ENCODE data around the gene PITX3. TPM values are rescaled to one million over a fixed set of nuclear protein-coding genes. Genes with fewer than 3 reads are reported as not detected.

PITX3 gene
- total and polyA plus RNA-seq, 2 donors = 0.02 to 0.05 TPM

DNA sequence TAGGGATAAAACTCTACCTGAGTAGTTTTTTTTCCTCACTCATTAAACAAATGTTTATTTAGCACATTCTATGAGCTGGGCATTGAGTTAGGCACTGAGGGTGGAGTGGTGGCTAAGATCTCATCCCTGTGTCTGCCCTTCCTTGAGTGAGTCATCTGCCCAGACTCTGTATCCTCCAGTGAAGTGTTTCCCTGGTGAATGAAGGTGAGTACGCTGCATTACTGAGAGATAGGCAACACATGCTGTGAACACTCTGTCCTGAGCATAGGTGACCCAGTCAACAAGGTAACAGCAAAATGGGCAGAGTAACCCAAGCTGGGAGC is 5.8 kb downstream of the PITX3 start:
- Histone ChIP-seq H3K4me3 (ENCODE audit: low read length in 2 of 2) (no peak overlapping the region), H3K27me3 (ENCODE audit: control insufficient read depth in 2 of 2, insufficient read depth in 1 of 2, low read length in 1 of 2) (peaks cover 61 to 99% of the 10 kb centered on the region in 2 donors), H3K27ac (ENCODE audit: low read depth in 1 of 2, low read length in 1 of 2) (no peak overlapping the region), H3K36me3 (ENCODE audit: control insufficient read depth in 2 of 2, insufficient read depth in 2 of 2, low read length in 1 of 2) (no peaks in the 10 kb centered on the region), H3K4me1 (ENCODE audit: control insufficient read depth in 2 of 2, insufficient read depth in 2 of 2, low read length in 2 of 2) (peaks cover 9 to 11% of the 10 kb centered on the region in 2 donors), H3K9me3 (ENCODE audit: control insufficient read depth in 2 of 2, insufficient read depth in 1 of 2, low read length in 1 of 2) (peaks cover 0 to 2% of the 10 kb centered on the region in 2 donors)
- DNase-seq (ENCODE audit: low read depth in 6 of 9, low spot score in 9 of 9) = no peak
- WGBS = 97% methylated on average over 1 of the region's 1 CpG

DNA sequence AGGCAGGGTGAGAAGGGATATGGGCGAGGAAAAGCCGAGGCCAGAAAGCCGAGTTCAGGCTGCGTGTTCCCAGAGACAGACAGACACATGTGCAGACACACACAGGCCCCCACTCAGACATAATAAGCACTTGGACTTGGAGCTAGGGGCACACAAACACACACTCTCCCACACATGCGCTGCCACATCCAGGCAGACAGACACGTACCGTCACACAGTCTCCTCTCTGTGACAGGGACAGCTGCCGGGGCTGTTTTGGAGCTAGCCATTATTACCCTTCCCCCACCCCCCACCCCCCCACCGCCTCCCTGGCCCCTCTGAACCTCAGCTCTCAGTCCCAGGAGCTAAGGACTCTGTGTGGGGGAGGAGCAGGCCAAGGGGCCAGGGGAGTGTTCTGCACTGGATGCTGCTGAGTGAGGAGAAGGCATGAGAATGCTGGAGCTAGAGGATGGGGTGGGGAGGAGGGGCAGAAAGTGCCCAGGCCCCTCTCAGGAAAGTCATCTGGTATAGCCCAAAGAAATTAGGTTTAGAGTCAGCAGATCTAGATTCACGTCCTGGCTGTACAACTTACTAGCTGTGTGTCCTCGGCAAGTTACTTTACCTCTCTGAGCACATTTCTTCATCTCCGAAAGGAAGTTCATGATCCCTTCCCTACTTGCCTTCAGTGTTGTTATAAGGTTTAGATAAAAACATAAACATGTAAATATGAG is 6.3 kb downstream of the PITX3 start:
- H3K36me3 ChIP-seq (ENCODE audit: control insufficient read depth in 2 of 2, insufficient read depth in 2 of 2, low read length in 1 of 2) = no peaks in the 10 kb centered on the region
- no peak overlapping the region for H3K27ac ChIP-seq (ENCODE audit: low read depth in 1 of 2, low read length in 1 of 2)
- H3K9me3 ChIP-seq (ENCODE audit: control insufficient read depth in 2 of 2, insufficient read depth in 1 of 2, low read length in 1 of 2) = peaks cover 0 to 4% of the 10 kb centered on the region in 2 donors
- H3K27me3 ChIP-seq (ENCODE audit: control insufficient read depth in 2 of 2, insufficient read depth in 1 of 2, low read length in 1 of 2) = peaks cover 61 to 99% of the 10 kb centered on the region in 2 donors
- DNase-seq (ENCODE audit: low read depth in 6 of 9, low spot score in 9 of 9) = no peak
- peaks cover 13 to 15% of the 10 kb centered on the region in 2 donors for H3K4me1 ChIP-seq (ENCODE audit: control insufficient read depth in 2 of 2, insufficient read depth in 2 of 2, low read length in 2 of 2)
- no peak overlapping the region for H3K4me3 ChIP-seq (ENCODE audit: low read length in 2 of 2)
- WGBS = 81% methylated on average over 12 of the region's 12 CpGs

DNA sequence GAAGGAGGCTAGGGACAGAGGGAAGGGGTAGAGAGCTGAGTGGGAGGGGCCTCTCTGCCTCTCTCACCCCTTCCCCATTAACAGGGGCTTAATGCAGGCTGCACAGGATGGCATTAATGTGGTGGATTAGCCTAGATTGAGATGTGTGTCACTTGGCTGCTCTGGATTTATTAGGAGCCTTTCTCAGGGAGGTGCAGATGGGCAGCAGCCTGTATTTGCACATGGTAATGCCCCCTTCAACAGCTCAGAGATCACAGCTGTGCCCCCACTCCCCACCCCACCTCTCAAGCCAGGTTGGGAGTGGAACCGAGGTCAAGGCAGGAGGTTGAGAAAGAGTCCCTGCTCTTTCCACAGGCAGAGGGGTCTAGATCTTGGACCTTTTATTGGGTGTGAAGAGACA is 7.3 kb downstream of the PITX3 start:
- Histone ChIP-seq H3K27me3 (ENCODE audit: control insufficient read depth in 2 of 2, insufficient read depth in 1 of 2, low read length in 1 of 2) (peaks cover 61 to 99% of the 10 kb centered on the region in 2 donors), H3K27ac (ENCODE audit: low read depth in 1 of 2, low read length in 1 of 2) (no peak overlapping the region), H3K36me3 (ENCODE audit: control insufficient read depth in 2 of 2, insufficient read depth in 2 of 2, low read length in 1 of 2) (no peaks in the 10 kb centered on the region), H3K9me3 (ENCODE audit: control insufficient read depth in 2 of 2, insufficient read depth in 1 of 2, low read length in 1 of 2) (peaks cover 0 to 8% of the 10 kb centered on the region in 2 donors), H3K4me1 (ENCODE audit: control insufficient read depth in 2 of 2, insufficient read depth in 2 of 2, low read length in 2 of 2) (peaks cover 13 to 18% of the 10 kb centered on the region in 2 donors), H3K4me3 (ENCODE audit: low read length in 2 of 2) (no peak overlapping the region)
- 83% methylated on average over 1 of the region's 1 CpG for WGBS
- DNase-seq (ENCODE audit: low read depth in 6 of 9, low spot score in 9 of 9) = no peak

- peak in 2 of 9 donors; percentile 61 to 62 for DNase-seq (ENCODE audit: low read depth in 6 of 9, low spot score in 9 of 9)
- Histone ChIP-seq H3K4me3 (ENCODE audit: low read length in 2 of 2) (peak overlapping the region in 1 of 2 donors; percentile 44), H3K36me3 (ENCODE audit: control insufficient read depth in 2 of 2, insufficient read depth in 2 of 2, low read length in 1 of 2) (no peaks in the 10 kb centered on the region), H3K4me1 (ENCODE audit: control insufficient read depth in 2 of 2, insufficient read depth in 2 of 2, low read length in 2 of 2) (peaks cover 15 to 18% of the 10 kb centered on the region in 2 donors), H3K9me3 (ENCODE audit: control insufficient read depth in 2 of 2, insufficient read depth in 1 of 2, low read length in 1 of 2) (peaks cover 0 to 11% of the 10 kb centered on the region in 2 donors), H3K27me3 (ENCODE audit: control insufficient read depth in 2 of 2, insufficient read depth in 1 of 2, low read length in 1 of 2) (peaks cover 62 to 100% of the 10 kb centered on the region in 2 donors), H3K27ac (ENCODE audit: low read depth in 1 of 2, low read length in 1 of 2) (no peak overlapping the region)
- 14% methylated on average over 76 of the region's 76 CpGs for WGBS
Measured at GRCh38 chr10:102231357-102232318, 9.7 kb downstream of the PITX3 start.

- H3K27me3 ChIP-seq (ENCODE audit: control insufficient read depth in 2 of 2, insufficient read depth in 1 of 2, low read length in 1 of 2) = peaks cover 61 to 100% of the 10 kb centered on the region in 2 donors
- H3K4me3 ChIP-seq (ENCODE audit: low read length in 2 of 2) = peak overlapping the region in 1 of 2 donors; percentile 44
- no peak overlapping the region for H3K27ac ChIP-seq (ENCODE audit: low read depth in 1 of 2, low read length in 1 of 2)
- H3K36me3 ChIP-seq (ENCODE audit: control insufficient read depth in 2 of 2, insufficient read depth in 2 of 2, low read length in 1 of 2) = no peaks in the 10 kb centered on the region
- peaks cover 0 to 17% of the 10 kb centered on the region in 2 donors for H3K9me3 ChIP-seq (ENCODE audit: control insufficient read depth in 2 of 2, insufficient read depth in 1 of 2, low read length in 1 of 2)
- H3K4me1 ChIP-seq (ENCODE audit: control insufficient read depth in 2 of 2, insufficient read depth in 2 of 2, low read length in 2 of 2) = peaks cover 19 to 25% of the 10 kb centered on the region in 2 donors
- WGBS = 3% methylated on average over 52 of the region's 52 CpGs
- DNase-seq (ENCODE audit: low read depth in 6 of 9, low spot score in 9 of 9) = peak in 2 of 9 donors; percentile 32 to 53
Measured at GRCh38 chr10:102230861-102231356, 10.4 kb downstream of the PITX3 start.

GRCh38 chr10:102230264-102230860 is 10.9 kb downstream of the PITX3 start:
- Histone ChIP-seq H3K4me1 (ENCODE audit: control insufficient read depth in 2 of 2, insufficient read depth in 2 of 2, low read length in 2 of 2) (peaks cover 19 to 28% of the 10 kb centered on the region in 2 donors), H3K27me3 (ENCODE audit: control insufficient read depth in 2 of 2, insufficient read depth in 1 of 2, low read length in 1 of 2) (peaks cover 65 to 98% of the 10 kb centered on the region in 2 donors), H3K9me3 (ENCODE audit: control insufficient read depth in 2 of 2, insufficient read depth in 1 of 2, low read length in 1 of 2) (peaks cover 0 to 17% of the 10 kb centered on the region in 2 donors), H3K4me3 (ENCODE audit: low read length in 2 of 2) (peak overlapping the region in 1 of 2 donors; percentile 44), H3K36me3 (ENCODE audit: control insufficient read depth in 2 of 2, insufficient read depth in 2 of 2, low read length in 1 of 2) (no peaks in the 10 kb centered on the region), H3K27ac (ENCODE audit: low read depth in 1 of 2, low read length in 1 of 2) (no peak overlapping the region)
- no peak for DNase-seq (ENCODE audit: low read depth in 6 of 9, low spot score in 9 of 9)
- WGBS = 4% methylated on average over 50 of the region's 50 CpGs

DNA sequence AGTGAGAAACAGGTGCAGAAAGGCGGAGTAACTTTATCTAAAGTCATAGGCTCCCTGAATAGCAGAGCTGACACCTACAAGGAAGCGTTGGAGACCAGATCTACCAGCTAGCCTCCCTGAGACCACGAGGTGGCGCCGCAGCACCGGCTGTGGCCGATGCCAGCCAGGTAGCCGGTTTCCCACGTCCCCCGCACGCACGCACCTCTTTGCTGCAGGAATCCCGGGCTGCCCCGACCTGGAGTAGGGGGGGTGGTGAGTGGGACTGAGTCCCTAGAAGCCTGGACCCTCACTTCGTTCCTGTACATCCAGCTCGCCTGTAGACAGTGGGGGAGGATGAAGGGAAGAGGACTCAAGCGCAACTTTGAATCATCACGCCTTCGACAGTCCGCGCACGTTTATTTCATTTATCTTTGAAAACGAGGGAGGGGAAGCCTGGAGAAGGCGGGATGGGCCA is 11.5 kb downstream of the PITX3 start:
- H3K36me3 ChIP-seq (ENCODE audit: control insufficient read depth in 2 of 2, insufficient read depth in 2 of 2, low read length in 1 of 2) = no peaks in the 10 kb centered on the region
- DNase-seq (ENCODE audit: low read depth in 6 of 9, low spot score in 9 of 9) = peak; percentile 52 to 90 (median 75)
- peaks cover 63 to 96% of the 10 kb centered on the region in 2 donors for H3K27me3 ChIP-seq (ENCODE audit: control insufficient read depth in 2 of 2, insufficient read depth in 1 of 2, low read length in 1 of 2)
- peaks cover 0 to 17% of the 10 kb centered on the region in 2 donors for H3K9me3 ChIP-seq (ENCODE audit: control insufficient read depth in 2 of 2, insufficient read depth in 1 of 2, low read length in 1 of 2)
- peak overlapping the region in 1 of 2 donors; percentile 44 for H3K4me3 ChIP-seq (ENCODE audit: low read length in 2 of 2)
- H3K27ac ChIP-seq (ENCODE audit: low read depth in 1 of 2, low read length in 1 of 2) = no peak overlapping the region
- peaks cover 19 to 28% of the 10 kb centered on the region in 2 donors for H3K4me1 ChIP-seq (ENCODE audit: control insufficient read depth in 2 of 2, insufficient read depth in 2 of 2, low read length in 2 of 2)
- WGBS = 4% methylated on average over 24 of the region's 24 CpGs

DNA sequence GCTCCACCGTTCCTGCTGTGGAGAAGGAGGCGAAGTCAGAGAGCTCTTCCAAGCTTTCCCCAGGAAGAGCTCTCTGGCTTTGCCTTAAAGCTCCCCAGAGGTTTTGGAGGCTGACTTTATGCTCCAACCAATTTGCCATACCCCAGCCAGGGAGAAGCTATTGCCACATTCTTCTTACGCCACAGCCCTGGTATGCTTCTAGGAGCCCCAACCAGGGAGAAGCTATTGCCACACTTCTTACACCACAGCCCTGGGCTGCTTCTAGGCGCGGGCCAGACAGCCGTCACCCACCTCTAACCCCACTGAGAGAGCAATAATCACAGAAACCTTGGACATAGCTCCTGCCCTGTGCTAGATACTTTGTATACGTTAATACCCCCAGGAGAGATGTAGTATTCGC is 14.3 kb downstream of the PITX3 start:
- no peak overlapping the region for H3K4me3 ChIP-seq (ENCODE audit: low read length in 2 of 2)
- peaks cover 19 to 28% of the 10 kb centered on the region in 2 donors for H3K4me1 ChIP-seq (ENCODE audit: control insufficient read depth in 2 of 2, insufficient read depth in 2 of 2, low read length in 2 of 2)
- DNase-seq (ENCODE audit: low read depth in 6 of 9, low spot score in 9 of 9) = no peak
- H3K9me3 ChIP-seq (ENCODE audit: control insufficient read depth in 2 of 2, insufficient read depth in 1 of 2, low read length in 1 of 2) = peaks cover 0 to 17% of the 10 kb centered on the region in 2 donors
- 82% methylated on average over 8 of the region's 8 CpGs for WGBS
- no peak overlapping the region for H3K27ac ChIP-seq (ENCODE audit: low read depth in 1 of 2, low read length in 1 of 2)
- peaks cover 52 to 80% of the 10 kb centered on the region in 2 donors for H3K27me3 ChIP-seq (ENCODE audit: control insufficient read depth in 2 of 2, insufficient read depth in 1 of 2, low read length in 1 of 2)
- no peaks in the 10 kb centered on the region for H3K36me3 ChIP-seq (ENCODE audit: control insufficient read depth in 2 of 2, insufficient read depth in 2 of 2, low read length in 1 of 2)

Data from thymus (tissue), 11 donors.